ENCODE data around the gene SYNGR1. TPM values are rescaled to one million over a fixed set of nuclear protein-coding genes. Genes with fewer than 3 reads are reported as not detected.
"Not testable (repeated sequence)": the region's sequence is repeated elsewhere in the genome, so short reads cannot be mapped to it uniquely, and the experiment has no call there.

Gene SYNGR1
- total RNA-seq, 1 donor from 2014 or later = under 0.01 TPM

- peak; percentile 20 to 22 for DNase-seq (ENCODE audit: low read depth in 2 of 2)
These were observed 55.7 kb downstream of the SYNGR1 start for GRCh38 chr22:39405346-39406085.

- DNase-seq (ENCODE audit: low read depth in 2 of 2) = no peak
These were observed 58.4 kb downstream of the SYNGR1 start for GRCh38 chr22:39408173-39408572.

- DNase-seq (ENCODE audit: low read depth in 2 of 2) = no peak
These were observed 59.0 kb downstream of the SYNGR1 start for GRCh38 chr22:39408807-39409206.

- DNase-seq (ENCODE audit: low read depth in 2 of 2) = no peak
These were observed 59.8 kb downstream of the SYNGR1 start for GRCh38 chr22:39409516-39410029.

GRCh38 chr22:39410264-39410663 is 60.5 kb downstream of the SYNGR1 start:
- no peak for DNase-seq (ENCODE audit: low read depth in 2 of 2)

- DNase-seq (ENCODE audit: low read depth in 2 of 2) = not testable (repeated sequence)
These were observed 62.1 kb downstream of the SYNGR1 start for GRCh38 chr22:39411828-39412365.

GRCh38 chr22:39413204-39413603 is 63.4 kb downstream of the SYNGR1 start:
- DNase-seq (ENCODE audit: low read depth in 2 of 2) = not testable (repeated sequence)

GRCh38 chr22:39414377-39414776 is 64.6 kb downstream of the SYNGR1 start:
- no peak for DNase-seq (ENCODE audit: low read depth in 2 of 2)

GRCh38 chr22:39414886-39415285 is 65.1 kb downstream of the SYNGR1 start:
- DNase-seq (ENCODE audit: low read depth in 2 of 2) = no peak

- no peak for DNase-seq (ENCODE audit: low read depth in 2 of 2)
These were observed 65.7 kb downstream of the SYNGR1 start for GRCh38 chr22:39415506-39415905.

- DNase-seq (ENCODE audit: low read depth in 2 of 2) = peak in 1 of 2 donors; percentile 16
These were observed 66.5 kb downstream of the SYNGR1 start for GRCh38 chr22:39416319-39416718.

GRCh38 chr22:39417641-39418040 is 67.8 kb downstream of the SYNGR1 start:
- DNase-seq (ENCODE audit: low read depth in 2 of 2) = no peak

- no peak for DNase-seq (ENCODE audit: low read depth in 2 of 2)
These were observed 68.9 kb downstream of the SYNGR1 start for GRCh38 chr22:39418696-39419095.

- no peak for DNase-seq (ENCODE audit: low read depth in 2 of 2)
These were observed 69.3 kb downstream of the SYNGR1 start for GRCh38 chr22:39419096-39419495.

- no peak for DNase-seq (ENCODE audit: low read depth in 2 of 2)
These were observed 70.1 kb downstream of the SYNGR1 start for GRCh38 chr22:39419911-39420310.

GRCh38 chr22:39421691-39422090 is 71.9 kb downstream of the SYNGR1 start:
- DNase-seq (ENCODE audit: low read depth in 2 of 2) = no peak

GRCh38 chr22:39422101-39422500 is 72.3 kb downstream of the SYNGR1 start:
- no peak for DNase-seq (ENCODE audit: low read depth in 2 of 2)

- DNase-seq (ENCODE audit: low read depth in 2 of 2) = no peak
These were observed 72.9 kb downstream of the SYNGR1 start for GRCh38 chr22:39422721-39423120.

- DNase-seq (ENCODE audit: low read depth in 2 of 2) = no peak
These were observed 74.2 kb downstream of the SYNGR1 start for GRCh38 chr22:39423976-39424375.

- DNase-seq (ENCODE audit: low read depth in 2 of 2) = no peak
These were observed 76.7 kb downstream of the SYNGR1 start for GRCh38 chr22:39426380-39427043.

GRCh38 chr22:39427751-39428596 is 78.2 kb downstream of the SYNGR1 start:
- DNase-seq (ENCODE audit: low read depth in 2 of 2) = no peak
